GM12872 (cell line): ENCODE results near the gene PAQR7.

Source experiments
- TF ChIP-seq, protein P1 (sequence below): IDR thresholded peaks from 3 replicates; pipeline ENCODE4 v1.5.1; 2011; ENCODE audit warnings: low read depth, mild to moderate bottlenecking, low read length, moderate library complexity; ENCODE audit not compliant: insufficient read depth

PAQR7 gene

DNA sequence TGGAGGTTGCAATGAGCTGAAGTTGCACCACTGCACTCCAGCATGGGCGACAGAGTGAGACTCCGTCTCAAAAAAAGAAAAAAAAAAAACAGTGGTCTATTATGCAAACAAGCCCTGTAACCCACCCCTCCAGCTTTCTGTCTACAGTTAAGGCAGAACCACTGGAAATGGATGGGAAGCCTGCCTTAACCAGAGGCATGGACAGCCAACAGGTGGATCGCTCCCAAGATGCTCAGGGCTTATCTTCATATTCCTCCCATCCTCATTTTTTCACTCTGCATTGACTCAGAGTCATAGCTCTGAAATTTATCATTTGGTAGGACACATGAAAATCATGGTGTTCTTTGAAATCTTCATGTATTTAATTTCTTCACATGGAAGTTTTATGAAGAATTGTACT, 47.0 kb downstream of the PAQR7 start:
- TF ChIP-seq, protein P1, sequence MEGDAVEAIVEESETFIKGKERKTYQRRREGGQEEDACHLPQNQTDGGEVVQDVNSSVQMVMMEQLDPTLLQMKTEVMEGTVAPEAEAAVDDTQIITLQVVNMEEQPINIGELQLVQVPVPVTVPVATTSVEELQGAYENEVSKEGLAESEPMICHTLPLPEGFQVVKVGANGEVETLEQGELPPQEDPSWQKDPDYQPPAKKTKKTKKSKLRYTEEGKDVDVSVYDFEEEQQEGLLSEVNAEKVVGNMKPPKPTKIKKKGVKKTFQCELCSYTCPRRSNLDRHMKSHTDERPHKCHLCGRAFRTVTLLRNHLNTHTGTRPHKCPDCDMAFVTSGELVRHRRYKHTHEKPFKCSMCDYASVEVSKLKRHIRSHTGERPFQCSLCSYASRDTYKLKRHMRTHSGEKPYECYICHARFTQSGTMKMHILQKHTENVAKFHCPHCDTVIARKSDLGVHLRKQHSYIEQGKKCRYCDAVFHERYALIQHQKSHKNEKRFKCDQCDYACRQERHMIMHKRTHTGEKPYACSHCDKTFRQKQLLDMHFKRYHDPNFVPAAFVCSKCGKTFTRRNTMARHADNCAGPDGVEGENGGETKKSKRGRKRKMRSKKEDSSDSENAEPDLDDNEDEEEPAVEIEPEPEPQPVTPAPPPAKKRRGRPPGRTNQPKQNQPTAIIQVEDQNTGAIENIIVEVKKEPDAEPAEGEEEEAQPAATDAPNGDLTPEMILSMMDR = no peak

DNA sequence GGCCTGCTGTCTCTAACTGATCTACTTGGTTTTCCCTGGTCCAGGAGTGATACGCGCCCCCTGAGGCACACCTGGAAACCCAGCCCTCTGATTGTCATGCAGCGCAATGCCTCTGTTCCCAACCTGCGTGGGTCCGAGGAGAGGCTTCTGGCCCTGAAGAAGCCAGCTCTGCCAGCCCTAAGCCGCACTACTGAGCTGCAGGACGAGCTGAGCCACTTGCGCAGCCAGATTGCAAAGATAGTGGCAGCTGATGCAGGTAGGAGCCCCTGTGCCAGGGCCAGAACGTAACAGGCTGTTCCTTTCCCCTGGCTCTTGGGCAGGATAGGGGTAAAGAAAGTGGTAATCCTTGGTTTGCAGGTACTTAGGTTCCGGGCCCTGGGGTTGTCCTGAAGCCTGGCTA, 48.9 kb downstream of the PAQR7 start:
- TF ChIP-seq, protein P1 = no peak

DNA sequence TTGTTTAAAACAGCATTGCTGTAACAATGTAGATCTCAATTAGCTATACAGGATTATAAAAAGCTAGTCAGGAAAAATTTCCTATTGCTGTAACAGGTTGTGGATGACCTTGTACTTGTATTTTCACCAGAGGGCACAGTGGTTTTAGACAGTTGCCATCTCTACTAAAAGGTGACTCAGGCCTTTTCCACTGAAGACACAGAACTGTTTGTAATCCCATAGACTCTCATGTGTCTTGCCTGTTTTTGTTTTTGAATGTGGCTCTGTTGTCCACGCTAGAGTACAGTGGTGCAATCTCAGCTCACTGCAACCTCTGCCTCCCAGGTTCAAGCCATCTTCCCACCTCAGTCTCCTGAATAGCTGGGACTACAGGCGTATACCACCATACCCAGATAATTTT, 49.9 kb downstream of the PAQR7 start:
- TF ChIP-seq, protein P1 = no peak

DNA sequence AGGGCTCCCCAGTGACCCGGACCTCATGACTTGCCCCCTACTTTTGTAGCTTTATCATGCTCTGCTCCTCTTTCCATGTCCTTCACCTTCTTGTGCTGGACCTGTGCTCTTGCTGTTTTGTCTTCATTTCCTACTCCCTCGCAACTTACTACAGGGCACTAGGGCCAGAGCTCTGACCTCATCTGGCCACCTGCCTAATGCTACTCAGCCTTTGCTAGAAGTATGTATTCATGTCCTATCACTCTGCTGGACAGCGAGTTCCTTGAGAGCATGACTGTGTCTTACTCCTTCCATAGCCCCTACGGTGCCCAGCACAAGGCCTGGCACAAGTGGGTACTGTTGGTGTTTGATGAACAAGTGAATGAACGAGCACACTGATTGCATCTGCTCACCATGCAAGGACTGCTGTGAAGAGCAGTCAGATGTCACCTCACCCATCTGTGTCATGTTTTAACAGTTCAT, 53.8 kb downstream of the PAQR7 start:
- TF ChIP-seq, protein P1 = no peak

DNA sequence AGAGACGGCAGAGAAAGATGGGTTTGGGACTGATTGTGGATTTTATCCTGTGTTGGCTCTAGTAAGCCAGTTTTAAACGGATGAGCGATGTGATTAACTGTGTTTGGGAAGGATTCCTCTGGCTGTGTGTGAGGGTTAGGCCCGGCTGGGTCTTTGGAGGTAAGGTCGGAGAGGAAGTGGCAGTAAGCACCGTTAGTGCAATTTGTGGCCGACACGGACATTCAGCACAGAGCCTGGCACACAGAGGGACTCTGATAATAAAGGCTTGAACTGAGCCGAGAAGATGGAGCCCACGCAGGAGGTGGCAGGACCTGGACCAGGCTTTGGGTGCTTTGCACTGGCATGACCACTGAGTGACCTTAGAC, 54.4 kb downstream of the PAQR7 start:
- TF ChIP-seq, protein P1 = no peak

DNA sequence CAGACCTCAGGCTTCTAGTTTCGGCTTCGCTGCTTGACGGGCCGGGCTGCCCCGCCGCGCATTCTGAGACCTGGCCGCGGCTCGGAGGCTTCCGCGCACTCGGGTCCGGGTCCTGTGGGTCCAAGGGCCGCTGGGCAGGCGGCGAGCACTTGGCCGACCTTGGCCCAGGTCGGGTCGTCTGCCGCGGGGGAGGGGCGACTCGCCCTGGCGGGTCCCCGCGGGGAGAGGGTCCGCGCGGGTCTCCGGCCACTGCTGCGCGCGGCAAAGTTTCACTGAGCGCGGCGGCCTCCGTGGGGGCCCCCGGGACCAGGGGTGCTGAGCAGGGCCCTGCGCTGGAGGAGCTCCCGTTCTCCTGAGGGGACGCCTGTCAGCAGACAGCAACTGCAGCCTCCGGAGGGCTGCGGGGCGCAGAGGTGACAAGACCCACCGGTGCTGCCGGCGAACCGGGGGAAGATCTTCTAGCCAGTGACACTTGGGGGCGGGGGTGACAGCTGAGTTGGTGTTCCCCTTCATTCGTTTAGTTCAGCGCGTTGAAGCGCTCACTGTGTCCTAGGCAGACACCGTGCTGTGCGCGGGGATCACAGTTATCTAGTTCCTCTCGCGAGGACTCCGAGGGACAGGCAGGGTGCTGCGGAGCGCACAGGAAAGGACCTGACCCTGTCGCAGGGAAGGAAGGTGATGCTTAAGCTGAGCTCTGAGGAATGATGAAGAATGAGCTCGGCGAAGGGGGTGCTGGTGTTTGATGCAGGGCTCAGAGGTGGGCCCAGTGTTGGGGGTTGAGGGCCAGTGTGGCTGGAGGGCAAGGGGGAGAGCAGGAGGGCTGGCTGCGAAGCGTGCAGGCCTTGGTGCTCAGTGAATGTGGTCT, 55.0 kb downstream of the PAQR7 start:
- TF ChIP-seq, protein P1 = no peak

DNA sequence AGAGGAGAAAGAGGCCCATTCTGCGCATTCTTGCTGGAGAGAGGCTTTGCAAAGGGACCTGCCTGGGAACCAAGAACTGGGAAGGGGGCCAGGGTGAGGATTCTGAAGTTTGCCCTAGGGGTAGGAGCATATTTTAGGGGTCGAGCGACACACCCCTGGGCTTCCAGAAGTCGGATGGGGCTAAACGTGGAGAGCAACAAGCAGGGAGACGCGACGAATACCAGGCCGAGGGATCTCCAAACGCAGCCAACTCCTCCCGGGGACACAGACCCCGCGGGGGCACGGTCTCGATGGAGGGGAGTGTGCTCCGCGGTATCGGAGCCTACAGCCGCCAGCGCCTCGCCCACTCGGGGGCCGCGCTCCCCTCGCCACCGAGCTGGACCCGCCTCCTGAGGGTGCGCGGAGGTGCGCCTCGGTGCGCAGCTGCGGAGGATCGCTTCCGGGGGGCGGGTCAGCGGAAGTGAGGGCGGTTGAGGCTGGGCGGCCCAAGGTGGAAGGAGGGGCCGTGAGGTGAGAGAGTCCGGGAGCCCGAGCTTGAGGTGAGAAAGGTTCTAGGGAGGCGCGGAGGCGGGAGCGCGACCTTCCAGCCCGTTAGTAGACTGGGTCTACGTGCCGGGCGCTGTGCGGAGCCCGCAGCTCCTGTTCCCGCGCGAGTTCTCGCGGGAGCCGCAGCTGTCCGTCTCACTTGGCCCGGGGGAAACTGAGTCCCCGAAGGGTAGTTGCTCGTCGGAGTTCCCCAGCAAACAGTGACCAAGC, 55.8 kb downstream of the PAQR7 start, which contains the start of gene MTFR1L:
MTFR1L (plus strand) TSS at position 464 of the 756 bp plus-strand sequence. CDS start 3,151 bp downstream, outside the sequence.
- TF ChIP-seq, protein P1 = no peak
